HG02642 (cell line): ENCODE data around the gene PXMP4.
"Not testable (repeated sequence)": the region's sequence is repeated elsewhere in the genome, so short reads cannot be mapped to it uniquely, and the experiment has no call there.

Source experiments
- ATAC-seq: cut with Tn5 transposase; IDR thresholded peaks from one replicate; pipeline ENCODE4 v1.9.1; 2021; ENCODE audit warnings: mild to moderate bottlenecking; ENCODE audit not compliant: unreplicated experiment, poor library complexity

PXMP4 gene

GRCh38 chr20:33719989-33720709 lies at the start of gene PXMP4:
Gene PXMP4, minus strand, starts transcription at chr20:33720310. Its CDS starts 103 bp downstream, at chr20:33720207.
- ATAC-seq, result peak; percentile 97

GRCh38 chr20:33769043-33769442 lies 48.9 kb upstream of the PXMP4 start:
- ATAC-seq, result no peak

- no peak for ATAC-seq
These were observed 47.6 kb upstream of the PXMP4 start for GRCh38 chr20:33767777-33768138.

GRCh38 chr20:33766686-33767085 lies 46.6 kb upstream of the PXMP4 start:
- no peak for ATAC-seq

GRCh38 chr20:33765592-33765991 lies 45.5 kb upstream of the PXMP4 start:
- ATAC-seq, result no peak

- ATAC-seq, result no peak
These were observed 45.0 kb upstream of the PXMP4 start for GRCh38 chr20:33765099-33765498.

GRCh38 chr20:33761698-33762250 lies 41.7 kb upstream of the PXMP4 start:
- no peak for ATAC-seq

GRCh38 chr20:33757458-33757857 lies 37.3 kb upstream of the PXMP4 start:
- ATAC-seq, result no peak

- no peak for ATAC-seq
These were observed 36.9 kb upstream of the PXMP4 start for GRCh38 chr20:33757046-33757445.

GRCh38 chr20:33755936-33756490 lies 35.9 kb upstream of the PXMP4 start:
- not testable (repeated sequence) for ATAC-seq

- ATAC-seq, result no peak
These were observed 33.7 kb upstream of the PXMP4 start for GRCh38 chr20:33753763-33754162.

- ATAC-seq, result no peak
These were observed 33.0 kb upstream of the PXMP4 start for GRCh38 chr20:33753143-33753542.

GRCh38 chr20:33751775-33752174 lies 31.7 kb upstream of the PXMP4 start:
- ATAC-seq, result no peak

- no peak for ATAC-seq
These were observed 26.4 kb upstream of the PXMP4 start for GRCh38 chr20:33746325-33746998.

- ATAC-seq, result no peak
These were observed 24.8 kb upstream of the PXMP4 start for GRCh38 chr20:33744773-33745385.

GRCh38 chr20:33744181-33744580 lies 24.1 kb upstream of the PXMP4 start:
- no peak for ATAC-seq

GRCh38 chr20:33740189-33740588 lies 20.1 kb upstream of the PXMP4 start:
- no peak for ATAC-seq

GRCh38 chr20:33739493-33739892 lies 19.4 kb upstream of the PXMP4 start:
- no peak for ATAC-seq

- ATAC-seq, result no peak
These were observed 16.9 kb upstream of the PXMP4 start for GRCh38 chr20:33736962-33737361.

GRCh38 chr20:33733654-33734576 lies 13.8 kb upstream of the PXMP4 start:
- ATAC-seq, result no peak
